Nephron (organoid): ENCODE measurements around the gene NFS1.

Experiments used
- H3K27ac Mint-ChIP-seq, 3 experiments: 2 replicates each; pipeline ENCODE4 v1.8.0; 2020; ENCODE audit warnings: mixed read lengths in 3 of 3, mild to moderate bottlenecking in 2 of 3, moderate library complexity in 1 of 3
- H3K27me3 Mint-ChIP-seq: 2 replicates; pipeline ENCODE4 v1.8.0; 2021; ENCODE audit warnings: low read depth, mild to moderate bottlenecking, moderate library complexity, mixed read lengths
- H3K36me3 Mint-ChIP-seq: 2 replicates; pipeline ENCODE4 v1.8.0; 2020; ENCODE audit warnings: low read depth, mixed read lengths
- H3K4me1 Mint-ChIP-seq: 2 replicates; pipeline ENCODE4 v1.8.0; 2020; ENCODE audit warnings: mixed read lengths
- H3K4me3 Mint-ChIP-seq, 3 experiments: 2 replicates each; pipeline ENCODE4 v1.8.0; 2020; ENCODE audit warnings: mild to moderate bottlenecking in 3 of 3, mixed read lengths in 3 of 3, moderate library complexity in 2 of 3
- H3K9me3 Mint-ChIP-seq: 2 replicates; pipeline ENCODE4 v1.8.0; 2020; ENCODE audit warnings: mixed read lengths
- TF ChIP-seq, protein P1 (sequence below), 3 experiments: fragments of 200-600 bp; sonication (generic); IDR thresholded peaks; one replicate each; pipeline ENCODE4 v1.5.0; 2021; ENCODE audit warnings: antibody characterized with exemption in 3 of 3; ENCODE audit not compliant: unreplicated experiment in 3 of 3

Gene NFS1

DNA sequence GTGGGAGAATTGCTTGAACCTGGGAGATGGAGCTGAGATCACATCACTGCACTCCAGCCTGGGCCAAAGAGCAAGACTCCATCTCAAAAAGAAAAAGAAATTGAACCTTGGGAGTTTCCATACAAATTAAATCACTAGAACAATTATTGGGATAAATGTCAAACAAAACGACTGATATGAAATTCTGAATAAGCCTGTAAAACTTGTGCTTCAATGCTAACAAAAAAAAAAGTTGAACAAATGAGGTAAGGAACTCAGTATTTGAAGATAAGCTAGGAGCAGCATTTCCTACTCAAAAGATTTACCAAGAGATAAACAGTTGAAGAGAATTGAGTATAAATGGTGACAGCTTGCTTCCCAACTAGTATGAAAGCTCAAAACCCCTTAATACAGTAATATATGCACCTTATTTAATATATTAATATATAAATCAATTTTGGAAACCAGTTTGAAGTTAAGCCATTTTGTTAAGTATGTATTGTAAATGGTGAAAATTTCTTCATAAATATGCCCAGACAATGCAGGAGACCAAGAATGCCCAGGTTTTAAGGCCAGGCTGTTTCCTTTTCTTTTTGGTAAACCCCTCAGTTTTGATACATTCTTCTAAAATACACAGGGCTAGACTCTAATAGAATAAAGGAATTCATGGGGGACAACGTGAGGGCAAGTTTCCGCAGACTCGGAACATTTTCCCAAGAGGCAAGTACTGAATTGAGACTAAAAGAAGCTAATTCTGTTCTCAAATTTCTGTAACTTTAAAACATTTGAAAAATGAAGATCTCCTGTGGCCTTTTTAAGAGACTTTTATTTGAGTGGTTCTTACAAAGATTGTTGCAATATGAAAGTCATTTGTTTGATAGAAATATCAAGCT, 3.9 kb upstream of the NFS1 start:
- H3K4me3 Mint-ChIP-seq = no peak overlapping the region
- TF ChIP-seq, protein P1, sequence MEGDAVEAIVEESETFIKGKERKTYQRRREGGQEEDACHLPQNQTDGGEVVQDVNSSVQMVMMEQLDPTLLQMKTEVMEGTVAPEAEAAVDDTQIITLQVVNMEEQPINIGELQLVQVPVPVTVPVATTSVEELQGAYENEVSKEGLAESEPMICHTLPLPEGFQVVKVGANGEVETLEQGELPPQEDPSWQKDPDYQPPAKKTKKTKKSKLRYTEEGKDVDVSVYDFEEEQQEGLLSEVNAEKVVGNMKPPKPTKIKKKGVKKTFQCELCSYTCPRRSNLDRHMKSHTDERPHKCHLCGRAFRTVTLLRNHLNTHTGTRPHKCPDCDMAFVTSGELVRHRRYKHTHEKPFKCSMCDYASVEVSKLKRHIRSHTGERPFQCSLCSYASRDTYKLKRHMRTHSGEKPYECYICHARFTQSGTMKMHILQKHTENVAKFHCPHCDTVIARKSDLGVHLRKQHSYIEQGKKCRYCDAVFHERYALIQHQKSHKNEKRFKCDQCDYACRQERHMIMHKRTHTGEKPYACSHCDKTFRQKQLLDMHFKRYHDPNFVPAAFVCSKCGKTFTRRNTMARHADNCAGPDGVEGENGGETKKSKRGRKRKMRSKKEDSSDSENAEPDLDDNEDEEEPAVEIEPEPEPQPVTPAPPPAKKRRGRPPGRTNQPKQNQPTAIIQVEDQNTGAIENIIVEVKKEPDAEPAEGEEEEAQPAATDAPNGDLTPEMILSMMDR (IDR thresholded peaks at IDR 0.05; ENCODE audit: unreplicated experiment in 3 of 3) = no peak
- H3K4me1 Mint-ChIP-seq = peaks cover 21% of the 10 kb centered on the region
- no peaks in the 10 kb centered on the region for H3K27me3 Mint-ChIP-seq
- no peak overlapping the region for H3K27ac Mint-ChIP-seq
- peaks cover 56% of the 10 kb centered on the region for H3K36me3 Mint-ChIP-seq
- H3K9me3 Mint-ChIP-seq = no peaks in the 10 kb centered on the region

GRCh38 chr20:35702051-35702823, 3.1 kb upstream of the NFS1 start:
- H3K4me3 Mint-ChIP-seq = peak overlapping the region; percentile 71 to 77 (median 76)
- H3K4me1 Mint-ChIP-seq = peaks cover 29% of the 10 kb centered on the region
- H3K36me3 Mint-ChIP-seq = peaks cover 57% of the 10 kb centered on the region
- H3K27ac Mint-ChIP-seq = peak overlapping the region; percentile 63 to 81 (median 71)
- H3K9me3 Mint-ChIP-seq = no peaks in the 10 kb centered on the region
- TF ChIP-seq, protein P1 (IDR thresholded peaks at IDR 0.05; ENCODE audit: unreplicated experiment in 3 of 3) = no peak
- no peaks in the 10 kb centered on the region for H3K27me3 Mint-ChIP-seq

DNA sequence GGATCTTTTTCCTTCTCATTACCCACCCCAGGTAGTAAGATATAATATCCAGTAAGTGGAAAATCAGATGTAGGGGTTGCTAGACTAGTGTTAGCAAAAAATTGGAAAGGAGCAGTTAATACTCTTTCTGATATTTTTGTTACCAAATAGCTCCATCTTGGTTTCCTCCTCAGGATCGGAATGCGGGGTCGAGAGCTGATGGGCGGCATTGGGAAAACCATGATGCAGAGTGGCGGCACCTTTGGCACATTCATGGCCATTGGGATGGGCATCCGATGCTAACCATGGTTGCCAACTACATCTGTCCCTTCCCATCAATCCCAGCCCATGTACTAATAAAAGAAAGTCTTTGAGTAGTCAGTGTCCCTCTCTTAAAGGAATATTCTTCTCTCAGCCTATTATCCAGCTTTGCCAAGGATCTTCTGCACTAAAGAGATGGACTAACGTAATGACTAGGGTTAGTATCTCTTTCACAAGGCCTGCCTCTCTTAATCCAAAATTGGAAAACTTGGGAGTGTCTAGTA, 1.5 kb upstream of the NFS1 start:
- Mint-ChIP-seq H3K36me3 (peaks cover 46% of the 10 kb centered on the region), H3K4me1 (peaks cover 30% of the 10 kb centered on the region), H3K27ac (peak overlapping the region; percentile 51 to 95 (median 89)), H3K9me3 (no peaks in the 10 kb centered on the region), H3K27me3 (no peaks in the 10 kb centered on the region), H3K4me3 (peak overlapping the region; percentile 91 to 97 (median 97))
- TF ChIP-seq, protein P1 (IDR thresholded peaks at IDR 0.05; ENCODE audit: unreplicated experiment in 3 of 3) = no peak

GRCh38 chr20:35699957-35700624, 939 bp upstream of the NFS1 start:
- no peaks in the 10 kb centered on the region for H3K27me3 Mint-ChIP-seq
- H3K4me1 Mint-ChIP-seq = peaks cover 30% of the 10 kb centered on the region
- H3K9me3 Mint-ChIP-seq = no peaks in the 10 kb centered on the region
- H3K4me3 Mint-ChIP-seq = peak overlapping the region; percentile 91 to 97 (median 97)
- TF ChIP-seq, protein P1 (IDR thresholded peaks at IDR 0.05; ENCODE audit: unreplicated experiment in 3 of 3) = no peak
- peak overlapping the region; percentile 51 to 95 (median 89) for H3K27ac Mint-ChIP-seq
- H3K36me3 Mint-ChIP-seq = peaks cover 46% of the 10 kb centered on the region

- Mint-ChIP-seq H3K27me3 (no peaks in the 10 kb centered on the region), H3K4me3 (peak overlapping the region; percentile 91 to 97 (median 97)), H3K36me3 (peaks cover 32% of the 10 kb centered on the region), H3K9me3 (no peaks in the 10 kb centered on the region), H3K27ac (peak overlapping the region; percentile 51 to 93 (median 89)), H3K4me1 (peaks cover 30% of the 10 kb centered on the region)
- TF ChIP-seq, protein P1 (IDR thresholded peaks at IDR 0.05; ENCODE audit: unreplicated experiment in 3 of 3) = no peak
These were observed 640 bp downstream of the NFS1 start for GRCh38 chr20:35698298-35699126.
